Nephron (organoid): Measurements from ENCODE around the gene TFF2.

Source experiments
- H3K27ac Mint-ChIP-seq, 3 experiments: 2 replicates each; pipeline ENCODE4 v1.8.0; 2020; ENCODE audit warnings: mixed read lengths in 3 of 3, mild to moderate bottlenecking in 2 of 3, moderate library complexity in 1 of 3
- H3K27me3 Mint-ChIP-seq: 2 replicates; pipeline ENCODE4 v1.8.0; 2021; ENCODE audit warnings: low read depth, mild to moderate bottlenecking, moderate library complexity, mixed read lengths
- H3K36me3 Mint-ChIP-seq: 2 replicates; pipeline ENCODE4 v1.8.0; 2020; ENCODE audit warnings: low read depth, mixed read lengths
- H3K4me1 Mint-ChIP-seq: 2 replicates; pipeline ENCODE4 v1.8.0; 2020; ENCODE audit warnings: mixed read lengths
- H3K4me3 Mint-ChIP-seq, 3 experiments: 2 replicates each; pipeline ENCODE4 v1.8.0; 2020; ENCODE audit warnings: mild to moderate bottlenecking in 3 of 3, mixed read lengths in 3 of 3, moderate library complexity in 2 of 3
- H3K9me3 Mint-ChIP-seq: 2 replicates; pipeline ENCODE4 v1.8.0; 2020; ENCODE audit warnings: mixed read lengths
- TF ChIP-seq, protein P1 (sequence below), 3 experiments: fragments of 200-600 bp; sonication (generic); IDR thresholded peaks; one replicate each; pipeline ENCODE4 v1.5.0; 2021; ENCODE audit warnings: antibody characterized with exemption in 3 of 3; ENCODE audit not compliant: unreplicated experiment in 3 of 3

The TFF2 gene

DNA sequence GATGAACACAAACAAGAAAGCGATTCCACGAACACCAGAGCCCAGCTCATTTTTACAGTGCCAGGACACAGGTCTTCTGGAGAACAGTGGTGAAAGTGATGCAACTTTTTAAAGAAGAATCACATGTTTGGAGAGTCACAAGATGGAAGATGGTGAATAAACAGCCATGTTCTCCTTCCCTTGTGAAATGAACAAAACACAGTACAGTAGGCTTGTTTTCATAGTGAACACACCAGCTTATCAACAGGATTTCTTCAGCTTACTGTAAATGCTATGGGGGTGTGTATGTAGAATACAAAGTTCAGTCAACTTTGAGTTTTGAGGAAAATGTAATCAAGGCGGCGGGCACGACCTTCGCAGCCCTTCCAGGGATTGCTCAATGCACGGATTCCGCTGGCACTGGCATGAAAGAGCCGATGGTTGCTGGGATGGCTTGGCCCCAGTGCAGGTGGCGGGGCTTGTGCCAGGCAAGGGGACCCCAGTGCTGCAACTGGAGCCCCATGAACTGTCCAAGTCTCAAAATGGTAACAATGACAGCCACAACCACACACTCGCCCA, 35.3 kb upstream of the TFF2 start:
- TF ChIP-seq, protein P1, sequence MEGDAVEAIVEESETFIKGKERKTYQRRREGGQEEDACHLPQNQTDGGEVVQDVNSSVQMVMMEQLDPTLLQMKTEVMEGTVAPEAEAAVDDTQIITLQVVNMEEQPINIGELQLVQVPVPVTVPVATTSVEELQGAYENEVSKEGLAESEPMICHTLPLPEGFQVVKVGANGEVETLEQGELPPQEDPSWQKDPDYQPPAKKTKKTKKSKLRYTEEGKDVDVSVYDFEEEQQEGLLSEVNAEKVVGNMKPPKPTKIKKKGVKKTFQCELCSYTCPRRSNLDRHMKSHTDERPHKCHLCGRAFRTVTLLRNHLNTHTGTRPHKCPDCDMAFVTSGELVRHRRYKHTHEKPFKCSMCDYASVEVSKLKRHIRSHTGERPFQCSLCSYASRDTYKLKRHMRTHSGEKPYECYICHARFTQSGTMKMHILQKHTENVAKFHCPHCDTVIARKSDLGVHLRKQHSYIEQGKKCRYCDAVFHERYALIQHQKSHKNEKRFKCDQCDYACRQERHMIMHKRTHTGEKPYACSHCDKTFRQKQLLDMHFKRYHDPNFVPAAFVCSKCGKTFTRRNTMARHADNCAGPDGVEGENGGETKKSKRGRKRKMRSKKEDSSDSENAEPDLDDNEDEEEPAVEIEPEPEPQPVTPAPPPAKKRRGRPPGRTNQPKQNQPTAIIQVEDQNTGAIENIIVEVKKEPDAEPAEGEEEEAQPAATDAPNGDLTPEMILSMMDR (IDR thresholded peaks at IDR 0.05; ENCODE audit: unreplicated experiment in 3 of 3): no peak
- Mint-ChIP-seq H3K4me1 (peaks cover 27% of the 10 kb centered on the region), H3K4me3 (no peak overlapping the region), H3K27me3 (peaks cover 10% of the 10 kb centered on the region), H3K27ac (no peak overlapping the region), H3K9me3 (peaks cover 18% of the 10 kb centered on the region), H3K36me3 (no peaks in the 10 kb centered on the region)

DNA sequence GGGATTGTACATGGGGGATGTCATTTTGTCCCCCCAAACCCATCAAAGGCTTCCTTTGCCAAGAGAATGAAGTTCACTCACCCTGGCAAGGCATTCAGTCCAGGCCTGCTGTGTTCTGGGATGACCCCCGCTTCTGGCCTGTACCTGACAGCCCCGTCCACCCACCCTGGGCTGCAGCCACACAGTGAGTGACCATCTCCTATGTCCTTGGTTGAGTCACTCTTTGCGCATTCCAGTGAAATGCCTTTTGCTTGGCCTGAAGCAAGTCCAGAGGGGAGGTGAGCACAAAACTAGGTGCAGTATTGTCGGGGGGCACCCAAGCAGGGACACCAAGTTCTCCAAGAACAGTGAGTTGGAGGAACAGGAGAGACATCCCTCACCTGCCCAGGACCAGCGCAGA, 34.8 kb upstream of the TFF2 start:
- no peaks in the 10 kb centered on the region for H3K36me3 Mint-ChIP-seq
- H3K4me1 Mint-ChIP-seq: peaks cover 27% of the 10 kb centered on the region
- TF ChIP-seq, protein P1 (IDR thresholded peaks at IDR 0.05; ENCODE audit: unreplicated experiment in 3 of 3): no peak
- H3K27me3 Mint-ChIP-seq: peaks cover 10% of the 10 kb centered on the region
- no peak overlapping the region for H3K4me3 Mint-ChIP-seq
- peaks cover 18% of the 10 kb centered on the region for H3K9me3 Mint-ChIP-seq
- H3K27ac Mint-ChIP-seq: no peak overlapping the region

DNA sequence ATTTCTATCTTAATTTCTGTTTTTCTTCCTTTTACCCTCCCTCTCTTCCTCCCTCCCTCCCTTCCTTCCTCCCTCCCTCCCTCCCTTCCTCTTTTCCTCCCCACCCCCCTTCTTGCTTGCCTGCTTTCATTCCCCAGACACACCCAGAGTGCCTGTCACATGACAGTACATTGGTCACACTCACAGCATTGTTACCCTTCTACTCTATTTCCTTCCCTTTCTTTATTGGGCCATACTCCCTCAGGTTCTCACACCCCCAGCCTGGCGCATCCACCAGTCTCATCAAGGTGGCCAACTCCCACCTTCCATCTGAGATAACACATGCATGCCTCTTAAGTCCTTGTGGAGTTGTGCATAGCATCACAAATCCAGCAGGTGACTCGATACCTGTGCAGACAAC, 34.2 kb upstream of the TFF2 start:
- H3K27ac Mint-ChIP-seq: no peak overlapping the region
- peaks cover 18% of the 10 kb centered on the region for H3K9me3 Mint-ChIP-seq
- TF ChIP-seq, protein P1 (IDR thresholded peaks at IDR 0.05; ENCODE audit: unreplicated experiment in 3 of 3): no peak
- H3K27me3 Mint-ChIP-seq: peaks cover 15% of the 10 kb centered on the region
- peaks cover 27% of the 10 kb centered on the region for H3K4me1 Mint-ChIP-seq
- no peaks in the 10 kb centered on the region for H3K36me3 Mint-ChIP-seq
- H3K4me3 Mint-ChIP-seq: no peak overlapping the region

DNA sequence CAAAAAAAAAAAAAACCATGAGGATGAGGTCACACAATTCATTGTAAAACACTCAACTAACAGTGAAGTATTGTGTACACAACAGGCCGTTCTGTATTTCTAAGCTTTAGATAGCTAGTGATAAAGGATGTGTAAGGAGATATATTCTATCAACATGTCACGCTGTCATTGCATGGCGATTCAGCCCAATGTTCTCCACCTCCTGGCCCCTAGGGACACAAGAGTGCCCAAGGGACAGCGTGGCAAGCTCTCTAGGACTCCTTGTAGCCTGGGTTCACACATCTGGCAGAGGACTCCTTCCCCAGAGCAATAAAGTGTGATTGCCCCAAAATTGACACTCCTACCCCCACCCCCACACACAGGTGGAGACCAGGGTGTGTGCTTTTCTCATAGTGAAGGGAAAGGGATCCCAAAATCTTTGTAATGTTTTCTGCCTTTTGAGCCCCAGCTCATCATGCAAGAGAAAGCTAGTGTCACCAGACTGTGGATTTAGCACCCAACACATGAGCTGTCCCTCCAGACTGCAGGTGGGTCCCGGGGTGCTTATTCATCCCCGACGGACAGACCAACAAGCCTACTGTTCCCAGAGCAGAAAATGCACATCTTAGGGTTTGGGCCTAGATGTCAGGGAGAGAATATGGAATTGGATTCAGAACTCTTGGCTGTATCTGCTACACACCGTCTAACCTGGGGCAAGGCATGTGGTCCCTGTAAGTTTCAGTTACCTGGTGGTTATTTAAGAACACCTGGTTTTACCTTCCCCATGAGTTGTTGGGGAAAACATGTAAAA, 33.6 kb upstream of the TFF2 start:
- peaks cover 18% of the 10 kb centered on the region for H3K9me3 Mint-ChIP-seq
- H3K27ac Mint-ChIP-seq: no peak overlapping the region
- no peaks in the 10 kb centered on the region for H3K36me3 Mint-ChIP-seq
- H3K27me3 Mint-ChIP-seq: peaks cover 15% of the 10 kb centered on the region
- peaks cover 22% of the 10 kb centered on the region for H3K4me1 Mint-ChIP-seq
- no peak overlapping the region for H3K4me3 Mint-ChIP-seq
- TF ChIP-seq, protein P1 (IDR thresholded peaks at IDR 0.05; ENCODE audit: unreplicated experiment in 3 of 3): no peak

DNA sequence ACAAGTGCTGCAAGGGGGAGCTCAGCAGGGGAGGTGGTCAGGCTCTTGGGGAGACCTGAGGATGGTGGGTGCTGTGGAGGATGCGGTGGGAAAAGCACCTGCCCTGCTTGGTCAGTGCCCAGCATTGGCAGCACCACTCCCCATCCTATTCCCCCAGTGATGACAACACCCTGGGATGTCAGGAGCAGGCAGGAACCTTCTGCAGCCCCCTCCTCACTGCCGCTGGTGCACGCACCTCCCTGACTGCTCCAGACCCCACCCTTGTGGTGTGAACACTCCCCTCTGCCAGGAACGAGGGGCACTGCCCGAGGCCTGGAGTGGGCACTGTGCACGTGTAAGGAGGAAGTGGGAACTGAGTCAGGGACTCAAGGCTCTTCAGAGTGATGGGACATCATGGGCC, 32.5 kb upstream of the TFF2 start:
- H3K9me3 Mint-ChIP-seq: peaks cover 18% of the 10 kb centered on the region
- peaks cover 20% of the 10 kb centered on the region for H3K27me3 Mint-ChIP-seq
- H3K36me3 Mint-ChIP-seq: no peaks in the 10 kb centered on the region
- TF ChIP-seq, protein P1 (IDR thresholded peaks at IDR 0.05; ENCODE audit: unreplicated experiment in 3 of 3): no peak
- H3K27ac Mint-ChIP-seq: no peak overlapping the region
- H3K4me3 Mint-ChIP-seq: no peak overlapping the region
- H3K4me1 Mint-ChIP-seq: peaks cover 17% of the 10 kb centered on the region

DNA sequence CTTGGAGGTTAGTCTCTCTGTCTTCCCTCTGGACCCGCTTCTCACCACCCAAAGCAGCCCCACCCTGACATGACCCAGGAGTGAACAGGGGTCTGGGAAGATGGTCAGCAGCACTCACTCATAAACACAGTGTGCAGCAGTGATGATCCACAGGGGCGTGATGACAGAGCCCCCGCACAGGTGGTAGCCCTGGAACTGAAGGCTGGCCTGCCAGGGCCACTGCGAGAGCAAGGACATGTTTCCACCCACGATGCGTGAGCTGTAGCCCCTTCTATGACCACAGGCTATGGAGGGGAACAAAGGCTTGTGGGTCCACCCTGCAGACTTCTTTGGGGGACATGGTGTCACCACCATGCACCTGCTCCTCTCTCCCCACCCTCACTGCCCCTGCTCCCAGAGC, 32.1 kb upstream of the TFF2 start:
- no peak overlapping the region for H3K4me3 Mint-ChIP-seq
- H3K9me3 Mint-ChIP-seq: peaks cover 18% of the 10 kb centered on the region
- H3K36me3 Mint-ChIP-seq: no peaks in the 10 kb centered on the region
- H3K27ac Mint-ChIP-seq: no peak overlapping the region
- TF ChIP-seq, protein P1 (IDR thresholded peaks at IDR 0.05; ENCODE audit: unreplicated experiment in 3 of 3): no peak
- peaks cover 23% of the 10 kb centered on the region for H3K27me3 Mint-ChIP-seq
- peaks cover 14% of the 10 kb centered on the region for H3K4me1 Mint-ChIP-seq
